GM03348 (cell line): Measurements from ENCODE around the gene ARHGAP30.
"Not testable (repeated sequence)": the region's sequence is repeated elsewhere in the genome, so short reads cannot be mapped to it uniquely, and the experiment has no call there.

Experiments
- DNase-seq: peaks from one replicate; pipeline ENCODE4 v3.0.0; 2012; ENCODE audit warnings: low spot score

Gene ARHGAP30, protein sequence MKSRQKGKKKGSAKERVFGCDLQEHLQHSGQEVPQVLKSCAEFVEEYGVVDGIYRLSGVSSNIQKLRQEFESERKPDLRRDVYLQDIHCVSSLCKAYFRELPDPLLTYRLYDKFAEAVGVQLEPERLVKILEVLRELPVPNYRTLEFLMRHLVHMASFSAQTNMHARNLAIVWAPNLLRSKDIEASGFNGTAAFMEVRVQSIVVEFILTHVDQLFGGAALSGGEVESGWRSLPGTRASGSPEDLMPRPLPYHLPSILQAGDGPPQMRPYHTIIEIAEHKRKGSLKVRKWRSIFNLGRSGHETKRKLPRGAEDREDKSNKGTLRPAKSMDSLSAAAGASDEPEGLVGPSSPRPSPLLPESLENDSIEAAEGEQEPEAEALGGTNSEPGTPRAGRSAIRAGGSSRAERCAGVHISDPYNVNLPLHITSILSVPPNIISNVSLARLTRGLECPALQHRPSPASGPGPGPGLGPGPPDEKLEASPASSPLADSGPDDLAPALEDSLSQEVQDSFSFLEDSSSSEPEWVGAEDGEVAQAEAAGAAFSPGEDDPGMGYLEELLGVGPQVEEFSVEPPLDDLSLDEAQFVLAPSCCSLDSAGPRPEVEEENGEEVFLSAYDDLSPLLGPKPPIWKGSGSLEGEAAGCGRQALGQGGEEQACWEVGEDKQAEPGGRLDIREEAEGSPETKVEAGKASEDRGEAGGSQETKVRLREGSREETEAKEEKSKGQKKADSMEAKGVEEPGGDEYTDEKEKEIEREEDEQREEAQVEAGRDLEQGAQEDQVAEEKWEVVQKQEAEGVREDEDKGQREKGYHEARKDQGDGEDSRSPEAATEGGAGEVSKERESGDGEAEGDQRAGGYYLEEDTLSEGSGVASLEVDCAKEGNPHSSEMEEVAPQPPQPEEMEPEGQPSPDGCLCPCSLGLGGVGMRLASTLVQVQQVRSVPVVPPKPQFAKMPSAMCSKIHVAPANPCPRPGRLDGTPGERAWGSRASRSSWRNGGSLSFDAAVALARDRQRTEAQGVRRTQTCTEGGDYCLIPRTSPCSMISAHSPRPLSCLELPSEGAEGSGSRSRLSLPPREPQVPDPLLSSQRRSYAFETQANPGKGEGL

DNA sequence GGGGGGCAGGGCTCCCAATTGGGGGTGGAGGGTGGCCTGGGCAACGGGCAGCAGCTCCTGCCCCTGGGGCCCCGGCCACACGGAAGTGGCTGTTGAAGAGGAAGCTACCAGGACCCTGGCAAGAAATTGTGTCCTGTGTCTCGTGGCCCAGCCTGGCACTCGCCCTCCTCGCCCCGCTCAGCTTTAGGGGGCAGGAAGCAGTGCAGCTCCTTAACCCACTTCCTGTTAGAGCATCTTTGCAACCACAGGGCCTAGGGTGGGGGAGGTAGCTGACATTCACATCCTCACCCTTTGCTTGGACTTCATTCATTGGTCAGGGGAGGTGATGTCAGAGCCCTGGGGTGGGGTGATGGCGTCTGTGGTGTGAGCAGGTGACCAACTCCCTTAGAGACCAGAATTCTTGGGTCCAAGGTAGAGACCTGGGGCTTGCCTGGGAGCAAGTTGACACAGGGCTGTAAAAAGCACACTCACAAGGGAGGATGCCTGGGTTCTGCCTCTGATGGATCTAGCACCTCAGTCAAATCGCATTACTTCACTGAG lies at the start of gene ARHGAP30:
Gene ARHGAP30, minus strand, starts transcription at position 161 of the 540 bp plus-strand sequence. CDS start 267 bp downstream, outside the sequence.
- no peak for DNase-seq

DNA sequence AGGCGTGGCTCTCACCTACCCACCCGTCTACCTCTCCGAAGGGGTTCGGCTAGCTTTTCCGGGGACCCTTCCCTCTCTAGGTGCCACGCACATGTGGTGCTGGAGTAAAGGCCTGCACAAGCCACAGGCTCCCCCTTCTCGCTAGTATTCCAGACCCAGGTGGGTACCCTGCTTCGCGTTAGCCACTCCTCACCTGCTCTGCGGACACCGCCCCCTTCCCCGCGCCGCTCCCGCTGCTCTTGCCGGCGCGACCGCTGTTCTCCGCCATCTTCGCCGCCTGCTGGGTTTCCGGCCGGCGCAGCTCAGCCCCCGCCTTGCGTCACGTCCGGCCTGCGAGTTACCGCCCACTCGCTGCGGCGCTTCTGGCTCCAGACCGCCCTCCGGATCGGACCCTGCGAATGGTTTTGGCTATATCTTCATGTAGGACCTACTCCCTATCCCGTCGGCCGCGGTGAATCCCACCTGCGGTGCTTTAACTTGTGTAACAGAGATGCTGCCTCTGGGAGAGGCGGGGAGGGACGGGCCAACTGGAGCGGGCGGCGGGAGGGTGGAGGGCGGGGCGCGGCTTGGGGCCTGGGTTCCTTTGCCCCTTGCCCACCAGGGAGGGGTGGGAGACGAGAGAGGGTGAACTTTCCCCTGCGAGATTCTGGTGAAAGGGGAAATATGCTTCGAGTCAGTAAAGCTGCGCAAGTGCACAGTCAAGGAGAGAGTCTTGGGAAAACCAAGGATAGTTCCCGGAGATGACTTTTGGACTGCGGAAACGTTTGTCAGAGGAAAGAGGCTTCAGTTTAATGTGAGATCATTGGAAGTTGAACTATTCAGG lies 48.3 kb upstream of the ARHGAP30 start, which contains the start of the genes NIT1 and PFDN2:
Gene NIT1, plus strand, starts transcription at position 347 of the 823 bp plus-strand sequence. Its CDS starts 72 bp downstream, at position 419.
Gene PFDN2, minus strand, starts transcription at position 279 of the 823 bp plus-strand sequence. Its CDS starts 11 bp downstream, at position 268.
- DNase-seq: peak; percentile 95

DNA sequence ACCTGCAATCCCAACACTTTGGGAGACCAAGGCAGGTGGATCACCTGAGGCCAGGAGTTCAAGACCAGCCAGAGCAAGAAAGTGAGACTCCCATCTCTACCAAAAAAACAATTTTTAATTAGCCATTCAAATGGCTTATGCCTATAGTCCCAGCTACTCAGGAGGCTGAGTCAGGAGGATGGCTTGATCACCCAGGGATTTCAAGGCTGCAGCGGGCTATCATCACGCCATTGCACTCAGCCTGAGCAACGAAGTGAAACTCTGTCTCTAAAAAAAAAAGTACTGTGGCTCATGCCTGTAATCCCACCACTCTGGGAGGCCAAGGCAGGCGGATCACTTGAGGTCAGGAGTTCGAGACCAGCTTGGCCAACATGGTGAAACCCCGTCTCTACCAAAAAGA lies 46.3 kb upstream of the ARHGAP30 start:
- not testable (repeated sequence) for DNase-seq

DNA sequence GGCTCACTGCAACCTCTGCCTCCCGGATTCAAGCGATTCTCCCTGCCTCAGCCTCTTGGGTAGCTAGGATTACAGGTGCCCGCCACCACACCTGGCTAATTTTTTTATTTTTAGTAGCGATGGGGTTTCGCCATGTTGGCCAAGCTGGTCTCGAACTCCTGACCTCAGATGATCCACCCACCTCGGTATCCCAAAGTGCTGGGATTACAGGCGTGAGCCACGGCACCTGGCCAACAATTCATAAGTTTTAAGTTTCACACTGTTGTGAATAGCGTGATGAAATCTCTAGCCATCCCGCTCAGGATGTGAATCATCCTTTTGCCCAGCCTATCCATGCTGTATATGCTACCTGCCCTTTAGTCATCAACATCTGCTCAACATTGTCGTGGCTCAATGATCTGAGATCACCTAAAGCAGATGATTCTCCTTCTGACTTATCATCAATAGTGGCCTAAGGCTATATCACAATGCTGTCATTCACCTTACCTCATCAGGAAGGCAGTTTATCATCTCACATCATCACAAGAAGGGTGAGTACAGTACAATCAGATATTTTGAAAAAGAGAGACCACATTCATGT lies 45.5 kb upstream of the ARHGAP30 start:
- DNase-seq: no peak

DNA sequence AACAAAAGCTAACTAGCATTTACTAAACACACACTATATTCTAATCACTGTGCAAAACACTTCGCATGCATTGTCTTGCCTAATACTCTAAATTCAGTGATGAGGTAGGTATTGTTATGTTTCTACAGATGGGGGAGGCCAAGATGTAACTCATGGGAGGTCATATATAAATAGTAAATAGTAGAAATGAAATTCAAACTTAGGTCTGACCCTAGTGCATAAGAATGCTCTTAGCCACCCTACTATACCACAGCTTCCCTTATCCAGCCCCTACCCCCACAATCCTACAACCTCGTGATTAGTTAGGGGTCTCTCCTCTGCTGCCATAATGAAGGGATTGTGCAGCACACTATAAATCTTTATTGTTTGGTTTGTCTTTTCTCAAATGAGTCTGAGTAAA lies 44.9 kb upstream of the ARHGAP30 start:
- no peak for DNase-seq

DNA sequence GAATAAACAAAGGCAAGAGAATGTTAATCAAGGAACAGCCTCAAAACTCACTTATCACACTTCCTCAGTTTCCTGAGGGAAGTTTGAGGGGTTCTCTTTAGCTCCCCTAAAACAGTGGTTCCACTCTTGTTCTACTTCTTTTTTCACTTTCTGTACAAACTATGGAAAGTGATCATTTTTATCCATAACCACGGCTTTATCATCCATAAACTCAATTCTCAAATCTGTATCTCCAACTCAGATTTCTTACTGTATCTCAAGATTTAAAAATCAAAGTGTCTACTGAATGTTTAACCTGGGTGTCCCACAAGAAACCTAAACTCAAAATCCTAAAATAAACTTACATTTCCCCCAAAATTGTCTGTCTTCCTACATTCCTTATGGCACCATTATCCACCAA lies 44.2 kb upstream of the ARHGAP30 start:
- no peak for DNase-seq

DNA sequence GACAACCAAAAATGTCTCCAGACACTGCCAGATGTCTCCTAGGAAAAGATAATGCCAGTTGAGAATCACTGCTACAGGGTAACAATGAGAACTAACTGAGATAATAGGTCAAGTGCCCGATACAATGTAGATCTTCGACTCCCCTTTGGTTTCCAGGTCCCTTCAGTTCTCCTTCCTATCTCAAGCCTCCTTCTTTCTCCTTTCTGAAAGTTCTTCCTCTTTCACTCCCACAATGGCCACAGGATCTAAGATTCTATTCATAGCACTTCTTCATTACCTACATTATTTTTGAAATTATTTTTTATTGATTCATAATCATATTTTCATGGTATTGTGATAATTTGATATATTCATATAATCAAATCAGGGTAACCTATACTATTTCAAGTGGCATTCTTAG lies 41.8 kb upstream of the ARHGAP30 start:
- no peak for DNase-seq

DNA sequence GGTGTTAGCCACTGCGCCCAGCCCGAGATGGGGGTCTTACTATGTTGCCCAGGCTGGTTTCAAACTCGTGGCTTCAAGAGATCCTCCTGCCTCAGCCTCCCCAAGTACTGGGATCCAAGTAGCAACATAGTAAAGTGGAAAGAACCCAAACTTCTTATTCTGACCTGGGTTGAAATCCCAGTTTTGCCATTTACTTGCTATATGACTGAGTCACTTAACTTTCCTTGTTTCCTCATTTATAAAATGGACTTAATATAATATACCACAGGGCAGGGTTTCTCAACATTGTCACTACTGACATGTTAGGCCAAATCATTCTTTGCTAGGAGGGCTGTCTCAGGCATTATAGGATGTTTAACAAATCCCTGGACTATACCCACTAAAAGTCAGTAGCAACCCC lies 41.4 kb upstream of the ARHGAP30 start:
- no peak for DNase-seq

DNA sequence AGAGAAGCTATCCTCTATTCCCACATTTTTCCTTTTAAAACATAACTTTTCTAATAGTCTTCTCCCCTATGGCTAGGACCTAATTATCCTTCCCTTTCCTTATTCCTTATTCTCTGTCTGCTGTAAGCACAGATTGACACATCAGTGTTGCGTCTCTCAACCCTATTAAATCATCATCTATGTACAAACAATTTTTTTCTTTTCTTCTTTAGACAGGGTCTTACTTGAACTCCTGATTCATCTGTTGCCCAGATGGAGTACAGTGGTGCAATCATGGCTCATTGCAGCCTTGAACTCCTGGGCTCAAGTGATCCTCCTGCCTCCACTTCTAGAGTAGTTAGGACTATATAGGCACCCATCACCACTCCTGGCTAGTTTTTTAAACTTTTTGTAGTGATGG lies 36.7 kb upstream of the ARHGAP30 start:
- no peak for DNase-seq

DNA sequence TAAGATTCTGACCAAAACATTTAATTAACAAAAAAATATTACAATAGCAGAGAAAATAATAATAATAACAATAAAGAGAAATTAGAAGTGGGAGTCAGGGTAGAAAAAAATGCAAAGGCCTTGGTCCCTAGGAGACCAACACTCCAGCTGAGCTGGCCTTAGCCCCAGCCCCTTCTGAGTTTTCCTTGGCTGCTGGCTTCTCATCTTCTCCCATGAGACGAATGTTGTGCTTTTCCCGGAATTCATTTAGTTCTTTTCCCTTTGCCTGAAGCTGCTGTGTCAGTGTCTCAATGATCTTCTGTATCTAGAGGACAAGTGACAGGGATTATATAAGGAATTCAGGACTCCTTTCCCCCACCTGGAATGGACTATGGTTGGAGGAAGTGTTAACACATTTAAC lies 30.9 kb upstream of the ARHGAP30 start:
- DNase-seq: no peak

DNA sequence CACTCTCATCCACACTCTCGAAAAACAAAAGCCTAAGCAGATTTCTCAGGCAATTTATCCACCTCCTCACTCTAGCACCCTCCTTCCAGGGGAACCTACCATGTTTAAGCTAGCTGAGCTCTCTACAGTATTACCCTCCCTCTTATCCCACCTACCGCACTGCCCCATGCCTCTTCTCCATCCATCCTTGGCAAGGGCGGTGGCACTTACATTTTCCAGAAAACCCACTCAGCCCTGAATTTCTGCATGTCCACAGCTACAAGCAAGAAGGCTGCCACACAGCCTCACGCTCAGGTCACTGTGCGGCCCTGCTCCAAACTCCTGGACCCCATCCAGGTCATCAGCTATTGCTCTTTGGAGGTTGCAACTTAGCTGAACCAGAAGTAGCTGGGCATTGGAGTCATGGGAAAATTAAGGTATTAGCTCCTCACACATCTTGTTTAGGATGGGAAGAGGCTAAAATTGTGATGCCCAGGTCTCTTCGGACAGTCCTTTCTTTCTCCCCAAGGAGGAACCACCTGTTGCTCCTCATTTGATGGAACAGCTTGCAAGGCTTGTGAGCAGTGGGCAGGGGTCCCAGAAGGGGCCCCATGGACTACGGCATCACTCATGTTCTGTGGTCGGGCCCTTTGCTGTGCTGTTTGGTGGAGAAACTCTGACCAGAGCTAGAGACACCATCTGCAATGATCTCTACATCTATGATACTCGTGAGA lies 29.6 kb upstream of the ARHGAP30 start:
- DNase-seq: no peak

DNA sequence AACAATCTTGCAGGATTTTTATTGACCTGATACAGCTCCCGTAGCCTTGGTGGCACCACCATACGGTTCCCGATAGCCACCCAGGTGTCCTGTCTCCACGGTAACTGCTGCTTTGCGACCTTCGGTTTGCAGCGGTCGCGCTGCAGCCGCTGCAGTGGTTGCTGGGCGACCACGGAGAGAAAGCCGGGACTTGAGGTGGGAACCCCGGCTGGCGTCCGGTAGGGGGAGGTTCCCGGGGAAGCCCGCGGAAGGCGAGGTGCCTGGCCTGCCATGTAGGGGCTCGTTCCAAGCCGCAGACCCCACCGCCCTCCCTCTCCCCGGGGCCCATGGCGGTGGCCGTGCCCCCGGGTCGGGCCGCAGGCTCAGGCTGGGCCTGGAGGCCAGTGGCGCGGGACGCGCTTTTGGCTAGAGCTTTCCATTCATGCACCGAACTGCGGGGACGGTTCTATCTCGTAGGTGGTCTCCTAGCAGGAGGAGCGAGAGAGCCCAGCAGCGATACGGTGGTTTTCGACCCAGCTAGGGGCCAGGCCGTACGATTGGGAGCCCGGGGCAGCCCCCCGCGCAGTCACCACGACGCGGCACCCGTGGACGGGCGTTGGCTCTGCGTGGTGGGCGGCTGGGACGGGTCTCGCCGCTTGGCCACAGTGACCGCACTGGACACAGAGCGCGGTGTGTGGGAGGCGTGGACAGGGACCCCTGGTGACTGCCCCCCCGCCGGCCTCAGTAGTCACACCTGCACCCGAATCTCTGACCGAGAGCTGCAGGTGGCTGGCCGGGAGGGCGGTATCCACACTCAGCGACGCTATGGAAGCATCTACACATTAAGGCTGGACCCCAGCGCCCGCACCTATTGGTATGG lies 28.7 kb upstream of the ARHGAP30 start, which contains the start of gene KLHDC9:
Gene KLHDC9, plus strand, starts transcription at position 152 of the 859 bp plus-strand sequence. Its CDS starts 175 bp downstream, at position 327.
- DNase-seq: peak; percentile 87

DNA sequence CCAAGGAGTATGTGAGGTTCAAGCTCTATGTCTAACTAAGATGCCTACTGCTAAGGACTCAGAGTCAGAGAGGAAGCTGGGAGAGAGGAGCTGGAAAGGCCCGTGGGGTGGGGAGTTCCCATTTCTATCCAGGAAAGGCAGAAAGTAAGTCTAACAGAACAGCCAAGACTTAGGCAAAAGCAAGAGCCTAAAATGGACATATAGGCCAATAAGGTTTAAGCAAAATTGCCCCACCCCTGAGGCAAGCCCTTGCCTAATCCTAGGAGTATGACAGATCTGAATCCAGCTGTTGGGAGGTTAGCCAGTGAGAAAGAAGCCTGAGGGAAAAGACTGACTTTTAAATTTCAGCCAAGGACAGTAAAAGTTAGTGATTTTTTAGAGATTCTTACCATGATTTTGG lies 26.8 kb upstream of the ARHGAP30 start:
- peak; percentile 79 for DNase-seq

DNA sequence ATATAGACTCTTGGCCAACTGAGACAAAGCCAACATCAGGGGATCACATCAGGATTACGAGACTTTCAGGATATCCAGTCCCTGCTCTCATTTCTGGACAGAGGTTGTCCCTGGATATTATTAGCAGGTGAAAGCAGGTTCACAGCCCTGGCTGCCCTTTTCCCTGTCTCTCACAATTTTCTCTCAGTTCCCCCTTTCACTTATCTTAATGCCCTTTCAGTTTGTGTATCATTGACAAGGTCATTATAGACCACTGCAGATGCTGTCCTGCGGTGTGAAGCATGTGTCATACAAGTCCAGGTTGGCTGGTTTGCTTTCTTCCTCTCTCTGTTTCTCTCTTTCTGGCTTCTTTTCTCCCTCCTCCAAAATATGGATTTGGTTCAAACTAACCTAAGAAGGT lies 26.3 kb upstream of the ARHGAP30 start:
- DNase-seq: no peak

DNA sequence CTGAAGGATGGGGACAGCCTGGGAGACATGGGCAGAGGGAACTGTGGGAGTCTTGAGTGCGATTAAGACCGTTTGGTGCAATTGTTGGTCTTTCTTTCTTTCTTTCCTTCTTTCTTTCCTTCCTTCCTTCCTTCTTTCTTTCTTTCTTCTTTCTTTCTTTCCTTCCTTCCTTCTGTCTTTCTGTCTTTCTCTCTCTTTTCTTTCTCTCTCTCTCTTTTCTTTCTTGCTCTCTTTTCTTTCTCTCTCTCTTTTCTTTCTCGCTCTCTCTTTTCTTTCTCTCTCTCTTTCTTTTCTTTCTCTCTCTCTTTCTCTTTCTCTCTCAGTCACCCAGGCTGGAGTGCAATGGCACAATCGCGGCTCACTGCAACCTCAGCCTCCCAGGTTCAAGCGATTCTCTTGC lies 25.5 kb upstream of the ARHGAP30 start:
- no peak for DNase-seq

DNA sequence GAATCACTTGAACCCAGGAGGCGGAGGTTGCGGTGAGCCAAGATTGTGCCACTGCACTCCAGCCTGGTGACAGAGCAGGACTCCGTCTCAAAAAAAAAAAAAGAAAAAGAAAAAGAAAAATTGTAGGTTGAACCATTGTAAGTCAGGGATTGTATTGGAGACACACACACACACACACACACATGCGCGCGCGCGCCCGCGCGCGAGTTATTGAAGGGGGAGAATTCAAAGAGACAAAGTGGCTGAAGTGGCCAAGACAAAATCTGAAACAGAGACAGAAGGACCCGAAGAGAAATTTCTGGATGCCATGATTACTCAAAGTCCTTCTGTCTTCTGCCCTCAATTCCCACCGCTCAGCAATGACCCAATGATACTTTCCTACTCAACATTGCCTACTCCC lies 24.8 kb upstream of the ARHGAP30 start:
- DNase-seq: no peak

DNA sequence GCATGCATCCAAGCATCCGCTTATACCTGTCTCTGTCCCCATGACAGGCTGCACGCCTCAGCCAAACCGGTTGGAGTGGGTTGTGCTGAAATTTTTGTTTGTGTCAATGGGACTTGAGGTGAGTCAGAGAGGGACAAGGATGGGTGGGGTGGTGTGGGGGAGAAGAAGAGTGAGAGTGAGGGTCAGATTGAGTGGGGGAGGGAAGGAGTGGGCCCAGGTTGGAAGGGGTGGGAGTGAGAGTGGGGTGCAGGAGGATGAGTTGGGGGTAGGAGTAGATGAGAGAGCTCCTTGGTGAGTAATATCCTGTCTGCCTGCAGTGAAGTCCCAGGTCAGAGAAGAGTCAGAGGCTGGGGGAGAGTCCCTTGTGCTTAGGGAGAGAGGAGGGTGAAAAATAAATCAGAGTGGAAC lies 22.9 kb upstream of the ARHGAP30 start:
- DNase-seq: no peak

DNA sequence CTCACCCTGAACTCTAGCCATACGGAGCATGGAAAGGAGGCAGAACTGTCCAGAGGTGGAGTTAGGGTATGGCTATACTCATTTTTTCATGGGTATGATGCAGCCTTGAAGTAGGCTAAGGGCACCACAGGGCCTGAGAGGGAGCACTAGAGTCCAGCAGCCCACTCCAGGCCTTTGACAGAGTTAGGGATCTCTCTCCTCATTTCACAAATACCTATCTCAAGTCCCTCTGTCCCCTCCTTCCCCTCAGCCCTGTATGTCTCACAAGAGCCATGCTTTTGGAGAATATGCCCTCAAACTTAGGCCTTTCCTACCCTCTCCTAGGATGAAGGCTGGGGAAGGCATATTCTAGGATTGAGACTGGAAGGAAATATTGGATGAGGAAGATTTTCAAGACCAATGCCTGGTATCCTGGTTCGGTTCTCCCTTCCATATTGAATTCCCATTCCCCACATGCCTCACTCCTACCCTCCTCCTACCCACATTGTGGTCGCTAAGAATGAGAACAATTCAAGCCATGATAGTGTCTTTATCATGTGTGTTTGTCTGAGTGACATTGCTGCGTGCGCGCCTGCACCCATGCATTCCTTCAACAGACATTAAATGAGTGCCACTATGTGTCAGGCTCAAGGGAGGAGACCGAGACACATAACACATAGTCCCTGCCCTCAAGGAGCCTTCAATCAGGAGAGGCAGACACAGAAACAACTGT lies 22.3 kb upstream of the ARHGAP30 start:
- DNase-seq: no peak
